ENCODE measurements around the gene THAP4. TPM values are rescaled to one million over a fixed set of nuclear protein-coding genes. Genes with fewer than 3 reads are reported as not detected.

Gene THAP4
- total RNA-seq, 2 experiments from 2014 or later: 45.1 to 48.9 TPM

- ChIA-PET CTCF (no interaction called here), POLR2A (no interaction called here)
- intact Hi-C loops (cut with micrococcal nuclease): no loop called here
- Mint-ChIP-seq H3K4me3 (no peak overlapping the region), H3K9me3 (no peaks in the 10 kb centered on the region), H3K27me3 (no peaks in the 10 kb centered on the region), H3K4me1 (ENCODE audit: low read depth) (peaks cover 21% of the 10 kb centered on the region), H3K27ac (no peak overlapping the region), H3K36me3 (ENCODE audit: low read depth) (peaks cover 31% of the 10 kb centered on the region)
- DNase-seq (no peak), ATAC-seq (no peak)
- TF ChIP-seq, protein P1, sequence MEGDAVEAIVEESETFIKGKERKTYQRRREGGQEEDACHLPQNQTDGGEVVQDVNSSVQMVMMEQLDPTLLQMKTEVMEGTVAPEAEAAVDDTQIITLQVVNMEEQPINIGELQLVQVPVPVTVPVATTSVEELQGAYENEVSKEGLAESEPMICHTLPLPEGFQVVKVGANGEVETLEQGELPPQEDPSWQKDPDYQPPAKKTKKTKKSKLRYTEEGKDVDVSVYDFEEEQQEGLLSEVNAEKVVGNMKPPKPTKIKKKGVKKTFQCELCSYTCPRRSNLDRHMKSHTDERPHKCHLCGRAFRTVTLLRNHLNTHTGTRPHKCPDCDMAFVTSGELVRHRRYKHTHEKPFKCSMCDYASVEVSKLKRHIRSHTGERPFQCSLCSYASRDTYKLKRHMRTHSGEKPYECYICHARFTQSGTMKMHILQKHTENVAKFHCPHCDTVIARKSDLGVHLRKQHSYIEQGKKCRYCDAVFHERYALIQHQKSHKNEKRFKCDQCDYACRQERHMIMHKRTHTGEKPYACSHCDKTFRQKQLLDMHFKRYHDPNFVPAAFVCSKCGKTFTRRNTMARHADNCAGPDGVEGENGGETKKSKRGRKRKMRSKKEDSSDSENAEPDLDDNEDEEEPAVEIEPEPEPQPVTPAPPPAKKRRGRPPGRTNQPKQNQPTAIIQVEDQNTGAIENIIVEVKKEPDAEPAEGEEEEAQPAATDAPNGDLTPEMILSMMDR (IDR thresholded peaks at IDR 0.05): no peak
Measured at GRCh38 chr2:241627675-241628074, 9.3 kb downstream of the THAP4 start.

GRCh38 chr2:241620419-241620769 is 16.6 kb downstream of the THAP4 start:
- Mint-ChIP-seq H3K4me1 (ENCODE audit: low read depth) (peaks cover 42% of the 10 kb centered on the region), H3K27ac (peak overlapping the region; percentile 66), H3K9me3 (peaks cover 7% of the 10 kb centered on the region), H3K36me3 (ENCODE audit: low read depth) (peaks cover 43% of the 10 kb centered on the region), H3K27me3 (no peaks in the 10 kb centered on the region), H3K4me3 (no peak overlapping the region)
- ATAC-seq (peak; percentile 85), DNase-seq (peak; percentile 85)
- intact Hi-C loops (cut with micrococcal nuclease): no loop called here
- CTCF ChIA-PET: no interaction called here
- POLR2A ChIA-PET: no interaction called here
- TF ChIP-seq, protein P1 (IDR thresholded peaks at IDR 0.05): no peak

DNA sequence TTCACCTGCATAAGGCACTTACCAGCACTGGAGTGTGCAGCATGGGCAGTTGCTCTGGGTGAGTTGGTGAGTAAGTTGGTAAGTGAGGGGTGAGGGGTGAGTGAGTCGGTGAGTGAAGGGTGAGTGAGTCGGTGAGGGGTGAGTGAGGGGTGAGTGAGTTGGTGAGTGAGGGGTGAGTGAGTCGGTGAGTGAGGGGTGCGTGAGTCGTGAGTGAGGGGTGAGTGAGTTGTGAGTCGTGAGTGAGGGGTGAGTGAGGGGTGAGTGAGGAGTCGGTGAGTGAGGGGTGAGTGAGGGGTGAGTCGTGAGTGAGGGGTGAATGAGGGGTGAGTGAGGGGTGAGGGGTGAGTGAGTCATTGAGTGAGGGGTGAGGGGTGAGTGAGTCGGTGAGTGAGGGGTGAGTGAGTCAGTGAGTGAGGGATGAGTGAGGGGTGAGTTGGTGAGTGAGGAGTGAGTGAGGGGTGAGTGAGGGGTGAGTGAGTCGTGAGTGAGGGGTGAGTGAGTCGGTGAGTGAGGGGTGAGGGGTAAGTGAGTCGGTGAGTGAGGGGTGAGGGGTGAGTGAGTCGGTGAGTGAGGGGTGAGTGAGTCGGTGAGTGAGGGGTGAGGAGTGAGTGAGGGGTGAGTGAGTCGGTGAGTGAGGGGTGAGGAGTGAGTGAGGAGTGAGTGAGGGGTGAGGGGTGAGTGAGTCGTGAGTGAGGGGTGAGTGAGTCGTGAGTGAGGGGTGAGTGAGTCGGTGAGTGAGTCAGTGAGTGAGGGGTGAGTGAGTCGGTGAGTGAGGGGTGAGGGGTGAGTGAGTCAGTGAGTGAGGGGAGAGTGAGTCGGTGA is 17.1 kb downstream of the THAP4 start:
- TF ChIP-seq, protein P1 (IDR thresholded peaks at IDR 0.05): no peak
- POLR2A ChIA-PET: no interaction called here
- no peaks in the 10 kb centered on the region for H3K27me3 Mint-ChIP-seq
- H3K36me3 Mint-ChIP-seq (ENCODE audit: low read depth): peaks cover 43% of the 10 kb centered on the region
- H3K27ac Mint-ChIP-seq: peak overlapping the region; percentile 93
- H3K9me3 Mint-ChIP-seq: peaks cover 7% of the 10 kb centered on the region
- H3K4me1 Mint-ChIP-seq (ENCODE audit: low read depth): peaks cover 46% of the 10 kb centered on the region
- ATAC-seq: no peak
- intact Hi-C loops (cut with micrococcal nuclease): no loop called here
- no peak overlapping the region for H3K4me3 Mint-ChIP-seq
- DNase-seq: peak; percentile 47
- CTCF ChIA-PET: no interaction called here

DNA sequence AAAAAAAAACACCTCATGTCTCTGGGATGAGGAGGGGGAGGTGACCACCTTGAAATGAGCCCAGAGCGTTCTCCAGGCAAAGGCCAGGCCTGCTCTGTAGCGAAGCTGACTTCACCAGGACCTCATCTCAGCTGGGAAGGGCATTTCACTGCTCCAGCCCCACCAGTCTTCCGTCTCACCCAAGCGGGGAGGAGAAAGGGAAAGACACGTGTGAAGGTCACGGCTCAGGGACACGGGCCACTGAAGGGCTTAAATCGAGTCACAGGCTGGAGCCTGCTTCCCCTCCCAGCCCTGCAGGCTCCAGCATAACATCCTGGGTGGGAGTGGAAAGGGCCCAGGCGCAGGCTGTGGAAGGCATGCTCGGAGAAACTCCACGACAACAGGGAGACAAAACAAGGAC is 18.1 kb downstream of the THAP4 start:
- DNase-seq (no peak), ATAC-seq (no peak)
- Mint-ChIP-seq H3K27ac (peak overlapping the region; percentile 93), H3K27me3 (no peaks in the 10 kb centered on the region), H3K4me3 (no peak overlapping the region), H3K9me3 (peaks cover 7% of the 10 kb centered on the region), H3K4me1 (ENCODE audit: low read depth) (peaks cover 48% of the 10 kb centered on the region), H3K36me3 (ENCODE audit: low read depth) (peaks cover 40% of the 10 kb centered on the region)
- TF ChIP-seq, protein P1 (IDR thresholded peaks at IDR 0.05): no peak
- CTCF ChIA-PET: no interaction called here
- POLR2A ChIA-PET: interaction anchor here (0.9 to 1.0 kb wide), 2 partner anchors 10 to 29 kb away, joined by 3 read pairs; no protein-coding TSS in a partner anchor
- intact Hi-C loops (cut with micrococcal nuclease): no loop called here

DNA sequence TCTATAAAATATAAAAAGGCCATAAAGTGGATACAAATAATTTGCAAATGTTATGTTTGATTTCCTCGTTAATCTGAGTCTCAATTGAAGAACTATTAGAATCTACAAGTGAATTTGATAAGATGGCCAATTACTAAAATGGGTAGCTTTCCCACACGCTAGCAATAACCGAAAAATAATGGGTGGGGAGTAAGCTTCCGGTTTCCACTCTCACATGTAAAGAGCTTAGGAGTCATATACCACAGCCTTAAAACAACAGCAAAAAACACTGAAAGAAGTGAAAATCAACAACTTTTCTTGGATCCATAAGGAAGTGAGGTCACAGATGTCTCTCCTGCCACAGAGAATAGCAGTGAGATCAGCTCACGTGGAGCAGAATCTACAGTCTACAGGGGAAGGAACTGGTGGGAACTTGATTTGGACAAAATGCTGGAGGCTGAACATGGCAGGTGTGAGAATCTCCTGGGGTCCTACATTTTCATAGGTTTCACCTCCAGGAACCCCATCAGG is 18.6 kb downstream of the THAP4 start:
- ChIA-PET CTCF (no interaction called here), POLR2A (interaction anchor here (0.9 to 1.1 kb wide), 3 partner anchors 9 to 39 kb away, joined by 3 read pairs; no protein-coding TSS in a partner anchor)
- intact Hi-C loops (cut with micrococcal nuclease): no loop called here
- peaks cover 48% of the 10 kb centered on the region for H3K4me1 Mint-ChIP-seq (ENCODE audit: low read depth)
- TF ChIP-seq, protein P1 (IDR thresholded peaks at IDR 0.05): no peak
- H3K4me3 Mint-ChIP-seq: peak overlapping the region; percentile 64
- no peaks in the 10 kb centered on the region for H3K27me3 Mint-ChIP-seq
- ATAC-seq (no peak), DNase-seq (no peak)
- peaks cover 40% of the 10 kb centered on the region for H3K36me3 Mint-ChIP-seq (ENCODE audit: low read depth)
- H3K27ac Mint-ChIP-seq: peak overlapping the region; percentile 93
- H3K9me3 Mint-ChIP-seq: peaks cover 7% of the 10 kb centered on the region
